ENCODE results near the gene LAMA3. TPM values are rescaled to one million over a fixed set of nuclear protein-coding genes. Genes with fewer than 3 reads are reported as not detected.

The LAMA3 gene
- total and polyA plus RNA-seq, 2 experiments from 2014 or later: 3.9 to 4.9 TPM

DNA sequence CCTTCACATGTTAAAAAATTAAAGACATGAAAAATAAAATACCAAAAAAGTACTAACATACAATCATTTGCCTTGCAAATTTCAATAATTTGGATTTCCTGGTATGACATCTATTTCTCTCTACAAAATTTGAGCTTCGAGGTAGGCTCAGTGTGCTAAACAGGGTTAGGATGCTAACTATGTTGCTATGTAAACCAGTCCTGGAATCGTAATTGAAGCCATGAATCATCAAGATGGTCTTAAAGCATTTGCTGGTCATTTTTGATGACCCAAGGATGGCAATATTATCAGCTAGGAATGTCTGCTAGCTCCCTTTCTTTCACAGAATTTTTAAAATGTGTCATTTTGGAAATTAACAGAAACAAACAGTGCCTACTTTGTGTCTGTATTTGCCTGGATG lies 217.4 kb downstream of the LAMA3 start:
- no peak overlapping the region for H3K27ac ChIP-seq (ENCODE audit: low read depth)
- H3K4me3 ChIP-seq: no peak overlapping the region
- H3K79me2 ChIP-seq (replicated peaks; ENCODE audit: insufficient read depth): no peaks in the 10 kb centered on the region
- Mint-ChIP-seq H3K4me1 (no peaks in the 10 kb centered on the region), H3K9me3 (no peaks in the 10 kb centered on the region), H3K36me3 (ENCODE audit: low read depth) (no peaks in the 10 kb centered on the region), H3K27ac (no peak overlapping the region), H3K27me3 (ENCODE audit: insufficient read depth, low read depth, poor library complexity) (peaks cover 3% of the 10 kb centered on the region), H3K4me3 (no peak overlapping the region)
- no peaks in the 10 kb centered on the region for H4K20me1 ChIP-seq (replicated peaks; ENCODE audit: insufficient read depth)
- H3K4me1 ChIP-seq (ENCODE audit: insufficient read depth): no peaks in the 10 kb centered on the region
- DNase-seq (ENCODE audit: low spot score) (no peak), ATAC-seq (no peak)
- H3K27me3 ChIP-seq (ENCODE audit: insufficient read depth): no peaks in the 10 kb centered on the region
- TF ChIP-seq ZNF331 (CRISPR knock-in tag; IDR thresholded peaks at IDR 0.05; ENCODE audit: low read depth): no peak
- H3K4me2 ChIP-seq: no peak overlapping the region
- H3K36me3 ChIP-seq (ENCODE audit: insufficient read depth): no peaks in the 10 kb centered on the region
- no peaks in the 10 kb centered on the region for H3K9me2 ChIP-seq (ENCODE audit: insufficient read depth)
- no peaks in the 10 kb centered on the region for H3F3A ChIP-seq (replicated peaks; ENCODE audit: low read depth)
- no peak overlapping the region for H2AFZ ChIP-seq

DNA sequence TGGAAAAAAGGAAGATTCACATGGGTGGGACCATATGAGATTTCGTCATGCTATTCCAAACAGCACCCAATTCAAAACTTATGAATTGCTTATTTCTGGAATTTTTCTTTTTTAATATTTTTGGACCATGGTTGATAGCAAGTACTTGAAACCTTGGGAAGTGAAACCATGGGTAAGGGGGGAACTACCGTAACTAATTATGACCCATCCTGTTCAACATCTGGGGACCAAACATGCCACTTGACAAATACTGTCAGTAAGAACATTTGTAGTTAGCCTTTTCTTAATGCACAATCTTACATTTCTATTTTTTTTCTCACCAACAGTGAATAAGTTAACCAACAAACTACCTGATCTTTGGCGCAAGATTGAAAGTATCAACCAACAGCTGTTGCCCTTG lies 219.6 kb downstream of the LAMA3 start:
- no peaks in the 10 kb centered on the region for H3K4me1 Mint-ChIP-seq
- Histone ChIP-seq H3K9me2 (ENCODE audit: insufficient read depth) (no peaks in the 10 kb centered on the region), H3F3A (replicated peaks; ENCODE audit: low read depth) (no peaks in the 10 kb centered on the region), H3K4me2 (no peak overlapping the region), H3K27me3 (ENCODE audit: insufficient read depth) (no peaks in the 10 kb centered on the region), H3K4me1 (ENCODE audit: insufficient read depth) (no peaks in the 10 kb centered on the region), H3K27ac (ENCODE audit: low read depth) (no peak overlapping the region), H3K4me3 (no peak overlapping the region), H4K20me1 (replicated peaks; ENCODE audit: insufficient read depth) (no peaks in the 10 kb centered on the region), H3K36me3 (ENCODE audit: insufficient read depth) (no peaks in the 10 kb centered on the region), H3K79me2 (replicated peaks; ENCODE audit: insufficient read depth) (no peaks in the 10 kb centered on the region), H2AFZ (no peak overlapping the region)
- no peaks in the 10 kb centered on the region for H3K9me3 Mint-ChIP-seq
- no peak overlapping the region for H3K4me3 Mint-ChIP-seq
- no peak overlapping the region for H3K27ac Mint-ChIP-seq
- no peaks in the 10 kb centered on the region for H3K36me3 Mint-ChIP-seq (ENCODE audit: low read depth)
- peaks cover 2% of the 10 kb centered on the region for H3K27me3 Mint-ChIP-seq (ENCODE audit: insufficient read depth, low read depth, poor library complexity)
- DNase-seq (ENCODE audit: low spot score) (no peak), ATAC-seq (no peak)
- TF ChIP-seq ZNF114 (CRISPR knock-in tag; IDR thresholded peaks at IDR 0.05) (no peak), POLR2AphosphoS5 (IDR thresholded peaks at IDR 0.05; ENCODE audit: low read depth) (no peak), EZH2phosphoT487 (IDR thresholded peaks at IDR 0.05; ENCODE audit: unreplicated experiment) (no peak), ZNF331 (CRISPR knock-in tag; IDR thresholded peaks at IDR 0.05; ENCODE audit: low read depth) (no peak), NANOG (IDR thresholded peaks at IDR 0.05; ENCODE audit: borderline replicate concordance) (no peak), CREB1 (CRISPR knock-in tag; IDR thresholded peaks at IDR 0.05; ENCODE audit: low read depth) (no peak), EZH2 (IDR thresholded peaks at IDR 0.05; ENCODE audit: low read depth, unreplicated experiment) (no peak), STAT1 (IDR thresholded peaks at IDR 0.05; ENCODE audit: unreplicated experiment) (no peak), JUNB (IDR thresholded peaks at IDR 0.05; ENCODE audit: unreplicated experiment) (no peak)
- TF ChIP-seq, protein P1, sequence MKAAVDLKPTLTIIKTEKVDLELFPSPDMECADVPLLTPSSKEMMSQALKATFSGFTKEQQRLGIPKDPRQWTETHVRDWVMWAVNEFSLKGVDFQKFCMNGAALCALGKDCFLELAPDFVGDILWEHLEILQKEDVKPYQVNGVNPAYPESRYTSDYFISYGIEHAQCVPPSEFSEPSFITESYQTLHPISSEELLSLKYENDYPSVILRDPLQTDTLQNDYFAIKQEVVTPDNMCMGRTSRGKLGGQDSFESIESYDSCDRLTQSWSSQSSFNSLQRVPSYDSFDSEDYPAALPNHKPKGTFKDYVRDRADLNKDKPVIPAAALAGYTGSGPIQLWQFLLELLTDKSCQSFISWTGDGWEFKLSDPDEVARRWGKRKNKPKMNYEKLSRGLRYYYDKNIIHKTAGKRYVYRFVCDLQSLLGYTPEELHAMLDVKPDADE (IDR thresholded peaks at IDR 0.05): no peak
- TF ChIP-seq, protein P2, sequence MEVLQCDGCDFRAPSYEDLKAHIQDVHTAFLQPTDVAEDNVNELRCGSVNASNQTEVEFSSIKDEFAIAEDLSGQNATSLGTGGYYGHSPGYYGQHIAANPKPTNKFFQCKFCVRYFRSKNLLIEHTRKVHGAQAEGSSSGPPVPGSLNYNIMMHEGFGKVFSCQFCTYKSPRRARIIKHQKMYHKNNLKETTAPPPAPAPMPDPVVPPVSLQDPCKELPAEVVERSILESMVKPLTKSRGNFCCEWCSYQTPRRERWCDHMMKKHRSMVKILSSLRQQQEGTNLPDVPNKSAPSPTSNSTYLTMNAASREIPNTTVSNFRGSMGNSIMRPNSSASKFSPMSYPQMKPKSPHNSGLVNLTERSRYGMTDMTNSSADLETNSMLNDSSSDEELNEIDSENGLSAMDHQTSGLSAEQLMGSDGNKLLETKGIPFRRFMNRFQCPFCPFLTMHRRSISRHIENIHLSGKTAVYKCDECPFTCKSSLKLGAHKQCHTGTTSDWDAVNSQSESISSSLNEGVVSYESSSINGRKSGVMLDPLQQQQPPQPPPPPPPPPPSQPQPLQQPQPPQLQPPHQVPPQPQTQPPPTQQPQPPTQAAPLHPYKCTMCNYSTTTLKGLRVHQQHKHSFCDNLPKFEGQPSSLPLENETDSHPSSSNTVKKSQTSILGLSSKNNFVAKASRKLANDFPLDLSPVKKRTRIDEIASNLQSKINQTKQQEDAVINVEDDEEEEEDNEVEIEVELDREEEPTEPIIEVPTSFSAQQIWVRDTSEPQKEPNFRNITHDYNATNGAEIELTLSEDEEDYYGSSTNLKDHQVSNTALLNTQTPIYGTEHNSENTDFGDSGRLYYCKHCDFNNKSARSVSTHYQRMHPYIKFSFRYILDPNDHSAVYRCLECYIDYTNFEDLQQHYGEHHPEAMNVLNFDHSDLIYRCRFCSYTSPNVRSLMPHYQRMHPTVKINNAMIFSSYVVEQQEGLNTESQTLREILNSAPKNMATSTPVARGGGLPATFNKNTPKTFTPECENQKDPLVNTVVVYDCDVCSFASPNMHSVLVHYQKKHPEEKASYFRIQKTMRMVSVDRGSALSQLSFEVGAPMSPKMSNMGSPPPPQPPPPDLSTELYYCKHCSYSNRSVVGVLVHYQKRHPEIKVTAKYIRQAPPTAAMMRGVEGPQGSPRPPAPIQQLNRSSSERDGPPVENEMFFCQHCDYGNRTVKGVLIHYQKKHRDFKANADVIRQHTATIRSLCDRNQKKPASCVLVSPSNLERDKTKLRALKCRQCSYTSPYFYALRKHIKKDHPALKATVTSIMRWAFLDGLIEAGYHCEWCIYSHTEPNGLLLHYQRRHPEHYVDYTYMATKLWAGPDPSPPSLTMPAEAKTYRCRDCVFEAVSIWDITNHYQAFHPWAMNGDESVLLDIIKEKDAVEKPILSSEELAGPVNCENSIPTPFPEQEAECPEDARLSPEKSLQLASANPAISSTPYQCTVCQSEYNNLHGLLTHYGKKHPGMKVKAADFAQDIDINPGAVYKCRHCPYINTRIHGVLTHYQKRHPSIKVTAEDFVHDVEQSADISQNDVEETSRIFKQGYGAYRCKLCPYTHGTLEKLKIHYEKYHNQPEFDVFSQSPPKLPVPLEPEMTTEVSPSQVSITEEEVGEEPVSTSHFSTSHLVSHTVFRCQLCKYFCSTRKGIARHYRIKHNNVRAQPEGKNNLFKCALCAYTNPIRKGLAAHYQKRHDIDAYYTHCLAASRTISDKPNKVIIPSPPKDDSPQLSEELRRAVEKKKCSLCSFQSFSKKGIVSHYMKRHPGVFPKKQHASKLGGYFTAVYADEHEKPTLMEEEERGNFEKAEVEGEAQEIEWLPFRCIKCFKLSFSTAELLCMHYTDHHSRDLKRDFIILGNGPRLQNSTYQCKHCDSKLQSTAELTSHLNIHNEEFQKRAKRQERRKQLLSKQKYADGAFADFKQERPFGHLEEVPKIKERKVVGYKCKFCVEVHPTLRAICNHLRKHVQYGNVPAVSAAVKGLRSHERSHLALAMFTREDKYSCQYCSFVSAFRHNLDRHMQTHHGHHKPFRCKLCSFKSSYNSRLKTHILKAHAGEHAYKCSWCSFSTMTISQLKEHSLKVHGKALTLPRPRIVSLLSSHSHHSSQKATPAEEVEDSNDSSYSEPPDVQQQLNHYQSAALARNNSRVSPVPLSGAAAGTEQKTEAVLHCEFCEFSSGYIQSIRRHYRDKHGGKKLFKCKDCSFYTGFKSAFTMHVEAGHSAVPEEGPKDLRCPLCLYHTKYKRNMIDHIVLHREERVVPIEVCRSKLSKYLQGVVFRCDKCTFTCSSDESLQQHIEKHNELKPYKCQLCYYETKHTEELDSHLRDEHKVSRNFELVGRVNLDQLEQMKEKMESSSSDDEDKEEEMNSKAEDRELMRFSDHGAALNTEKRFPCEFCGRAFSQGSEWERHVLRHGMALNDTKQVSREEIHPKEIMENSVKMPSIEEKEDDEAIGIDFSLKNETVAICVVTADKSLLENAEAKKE (CRISPR knock-in tag; IDR thresholded peaks at IDR 0.05): no peak
- TF ChIP-seq, protein P3, sequence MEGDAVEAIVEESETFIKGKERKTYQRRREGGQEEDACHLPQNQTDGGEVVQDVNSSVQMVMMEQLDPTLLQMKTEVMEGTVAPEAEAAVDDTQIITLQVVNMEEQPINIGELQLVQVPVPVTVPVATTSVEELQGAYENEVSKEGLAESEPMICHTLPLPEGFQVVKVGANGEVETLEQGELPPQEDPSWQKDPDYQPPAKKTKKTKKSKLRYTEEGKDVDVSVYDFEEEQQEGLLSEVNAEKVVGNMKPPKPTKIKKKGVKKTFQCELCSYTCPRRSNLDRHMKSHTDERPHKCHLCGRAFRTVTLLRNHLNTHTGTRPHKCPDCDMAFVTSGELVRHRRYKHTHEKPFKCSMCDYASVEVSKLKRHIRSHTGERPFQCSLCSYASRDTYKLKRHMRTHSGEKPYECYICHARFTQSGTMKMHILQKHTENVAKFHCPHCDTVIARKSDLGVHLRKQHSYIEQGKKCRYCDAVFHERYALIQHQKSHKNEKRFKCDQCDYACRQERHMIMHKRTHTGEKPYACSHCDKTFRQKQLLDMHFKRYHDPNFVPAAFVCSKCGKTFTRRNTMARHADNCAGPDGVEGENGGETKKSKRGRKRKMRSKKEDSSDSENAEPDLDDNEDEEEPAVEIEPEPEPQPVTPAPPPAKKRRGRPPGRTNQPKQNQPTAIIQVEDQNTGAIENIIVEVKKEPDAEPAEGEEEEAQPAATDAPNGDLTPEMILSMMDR (conservative IDR thresholded peaks at IDR 0.05; ENCODE audit: low read depth in 2 of 2): no peak
